Measurements from ENCODE around the gene PHTF1. TPM values are rescaled to one million over a fixed set of nuclear protein-coding genes. Genes with fewer than 3 reads are reported as not detected.
A peak's percentile ranks its signal among the peaks of the same experiment; 100 is the strongest.

PHTF1 gene
- polyA plus RNA-seq, 1 donor (not counting 4 experiments of a cell fraction or from before 2014, with no cell fraction given) = 6.8 TPM

GRCh38 chr1:113760102-113761080 is 1.1 kb upstream of the PHTF1 start:
- H3K27ac ChIP-seq (ENCODE audit: control insufficient read depth, insufficient read depth, low read length) = no peak overlapping the region
- no peak for FAIRE-seq
- H3K27me3 ChIP-seq (ENCODE audit: control insufficient read depth, extremely low read depth, insufficient read depth, low read length) = no peaks in the 10 kb centered on the region
- H3K4me2 ChIP-seq (ENCODE audit: control insufficient read depth, extremely low read depth, insufficient read depth, low read depth, low read length) = peak overlapping the region; percentile 92
- dilution Hi-C loops (cut with MboI; ENCODE audit: extremely low pct_ligation_motif_present, low sequenced_read_pairs) = no loop called here
- no peaks in the 10 kb centered on the region for H4K20me1 ChIP-seq (ENCODE audit: control insufficient read depth, extremely low read depth, insufficient read depth, low read length)
- H3K36me3 ChIP-seq (ENCODE audit: control insufficient read depth in 2 of 2, extremely low read depth in 1 of 2, insufficient read depth in 2 of 2, low read length in 2 of 2) = peaks cover 0 to 1% of the 10 kb centered on the region in 2 experiments
- peaks cover 2% of the 10 kb centered on the region for H3K79me2 ChIP-seq (ENCODE audit: control insufficient read depth, insufficient read depth, low read length)
- H3K9me3 ChIP-seq (ENCODE audit: control insufficient read depth, low read depth, low read length) = no peaks in the 10 kb centered on the region
- peak overlapping the region; percentile 96 for H2AFZ ChIP-seq (ENCODE audit: control insufficient read depth, low read length)
- TF ChIP-seq EZH2 (IDR thresholded peaks at IDR 0.05; ENCODE audit: low read length) (no peak), CTCF (optimal IDR thresholded peaks at IDR 0.05 in 1 of 3, IDR thresholded peaks at IDR 0.05 in 1 of 3, conservative IDR thresholded peaks at IDR 0.05 in 1 of 3; ENCODE audit: extremely low read depth in 1 of 3, insufficient read depth in 2 of 3, low read length in 3 of 3) (no peak)
- H3K4me1 ChIP-seq (ENCODE audit: control insufficient read depth, extremely low read depth, insufficient read depth, low read length) = peaks cover 8% of the 10 kb centered on the region
- peak overlapping the region in 2 of 3 experiments; percentile 83 to 86 for H3K4me3 ChIP-seq (ENCODE audit: control insufficient read depth in 2 of 3, extremely low read depth in 1 of 3, insufficient read depth in 2 of 3, low read depth in 1 of 3, low read length in 3 of 3)
- no peaks in the 10 kb centered on the region for H3K9me1 ChIP-seq (ENCODE audit: control insufficient read depth, extremely low read depth, insufficient read depth, low read length)
- H3K9ac ChIP-seq (ENCODE audit: control insufficient read depth, extremely low read depth, insufficient read depth, low read length) = peak overlapping the region; percentile 82
- DNase-seq (ENCODE audit: low read depth, low spot score) = no peak

DNA sequence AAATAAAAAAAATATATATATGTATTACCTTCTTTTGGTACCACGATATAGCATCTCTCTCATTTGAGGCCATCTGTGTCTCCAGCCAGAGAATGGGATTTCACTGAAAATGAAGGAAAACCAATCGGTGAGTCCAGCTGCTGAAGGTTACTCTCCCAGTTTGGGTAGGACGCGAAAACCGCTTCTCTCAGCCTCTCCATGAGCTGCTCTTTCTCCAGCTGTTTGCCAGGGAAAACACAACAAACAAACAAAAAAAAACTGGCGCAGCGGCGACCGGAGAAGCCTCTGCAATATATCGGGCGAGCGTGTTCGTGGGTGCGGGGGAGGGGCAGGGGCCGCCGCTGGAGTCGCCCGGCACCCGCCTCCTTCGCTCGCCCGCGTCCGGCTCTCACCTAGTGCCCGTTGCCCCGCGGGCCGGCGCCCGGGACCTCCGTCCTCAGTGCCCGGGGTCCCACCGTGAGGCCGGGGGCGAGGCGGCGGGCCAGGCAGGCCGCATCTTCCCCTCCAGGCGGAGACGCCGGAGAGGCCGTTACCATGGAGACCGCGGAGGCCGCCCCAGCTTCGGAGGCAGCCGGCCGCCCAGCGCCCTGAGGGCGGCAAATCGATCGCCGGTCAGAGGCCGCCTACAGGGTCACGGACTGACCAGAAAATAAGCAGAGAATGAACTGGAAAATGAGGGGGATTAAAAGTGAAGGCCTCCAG is 504 bp downstream of the PHTF1 start:
- peaks cover 0 to 1% of the 10 kb centered on the region in 2 experiments for H3K36me3 ChIP-seq (ENCODE audit: control insufficient read depth in 2 of 2, extremely low read depth in 1 of 2, insufficient read depth in 2 of 2, low read length in 2 of 2)
- no peaks in the 10 kb centered on the region for H3K9me1 ChIP-seq (ENCODE audit: control insufficient read depth, extremely low read depth, insufficient read depth, low read length)
- dilution Hi-C loops (cut with MboI; ENCODE audit: extremely low pct_ligation_motif_present, low sequenced_read_pairs) = no loop called here
- no peak for TF ChIP-seq EZH2 (IDR thresholded peaks at IDR 0.05; ENCODE audit: low read length)
- TF ChIP-seq CTCF (optimal IDR thresholded peaks at IDR 0.05 in 1 of 3, IDR thresholded peaks at IDR 0.05 in 1 of 3, conservative IDR thresholded peaks at IDR 0.05 in 1 of 3; ENCODE audit: extremely low read depth in 1 of 3, insufficient read depth in 2 of 3, low read length in 3 of 3) = no peak
- peak overlapping the region; percentile 82 for H3K9ac ChIP-seq (ENCODE audit: control insufficient read depth, extremely low read depth, insufficient read depth, low read length)
- H3K4me3 ChIP-seq (ENCODE audit: control insufficient read depth in 2 of 3, extremely low read depth in 1 of 3, insufficient read depth in 2 of 3, low read depth in 1 of 3, low read length in 3 of 3) = peak overlapping the region; percentile 68 to 86 (median 83)
- H3K4me1 ChIP-seq (ENCODE audit: control insufficient read depth, extremely low read depth, insufficient read depth, low read length) = peaks cover 8% of the 10 kb centered on the region
- H3K27ac ChIP-seq (ENCODE audit: control insufficient read depth, insufficient read depth, low read length) = peak overlapping the region; percentile 79
- DNase-seq (ENCODE audit: low read depth, low spot score) (no peak), FAIRE-seq (no peak)
- peak overlapping the region; percentile 96 for H2AFZ ChIP-seq (ENCODE audit: control insufficient read depth, low read length)
- no peaks in the 10 kb centered on the region for H3K9me3 ChIP-seq (ENCODE audit: control insufficient read depth, low read depth, low read length)
- H4K20me1 ChIP-seq (ENCODE audit: control insufficient read depth, extremely low read depth, insufficient read depth, low read length) = no peaks in the 10 kb centered on the region
- peak overlapping the region; percentile 92 for H3K4me2 ChIP-seq (ENCODE audit: control insufficient read depth, extremely low read depth, insufficient read depth, low read depth, low read length)
- H3K27me3 ChIP-seq (ENCODE audit: control insufficient read depth, extremely low read depth, insufficient read depth, low read length) = no peaks in the 10 kb centered on the region
- peaks cover 2% of the 10 kb centered on the region for H3K79me2 ChIP-seq (ENCODE audit: control insufficient read depth, insufficient read depth, low read length)

Measured in keratinocyte (primary cell).